ENCODE data around the gene PRSS8.
"Not testable (repeated sequence)": the region's sequence is repeated elsewhere in the genome, so short reads cannot be mapped to it uniquely, and the experiment has no call there.

The PRSS8 gene

DNA sequence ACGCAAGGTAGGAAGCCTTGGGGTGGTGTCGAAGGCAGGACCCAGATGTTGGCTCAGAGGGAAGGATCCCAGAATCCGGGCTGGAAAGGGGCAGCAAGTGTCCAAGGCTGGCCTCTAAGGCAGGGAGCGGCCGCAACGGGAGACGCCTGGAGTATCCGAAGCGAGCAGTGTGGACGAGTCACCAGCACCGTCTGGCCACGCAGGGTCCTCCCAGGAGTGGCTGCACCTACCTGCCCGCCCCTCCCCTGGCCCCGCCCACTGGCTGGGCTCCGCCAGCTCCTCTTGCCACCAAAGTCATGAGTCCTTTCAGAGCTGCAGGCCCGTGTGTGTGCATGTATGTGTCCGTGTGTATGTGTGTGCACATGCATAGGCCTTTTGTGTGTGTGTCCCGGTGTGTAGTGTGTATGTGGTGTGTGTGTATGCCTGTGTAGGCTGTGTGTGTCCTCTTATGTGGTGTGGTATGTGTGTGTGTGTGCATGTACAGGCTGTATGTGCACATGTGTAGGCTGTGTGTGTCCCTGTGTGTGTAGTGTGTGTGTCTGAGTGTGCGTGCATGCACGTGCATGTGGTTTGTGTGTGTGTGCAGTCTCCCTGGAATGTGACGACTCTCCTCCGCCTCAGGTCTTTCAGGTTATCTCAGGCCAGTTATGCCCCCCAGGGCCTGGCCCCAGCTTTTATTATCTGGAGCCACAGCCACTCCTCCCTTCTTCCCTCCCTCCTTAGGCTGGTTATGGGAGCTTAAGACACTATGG, at the start of gene PRSS8:
Gene PRSS8 (minus strand): TSS at position 193 of the 752 bp plus-strand sequence. CDS start 229 bp downstream, outside the sequence.
- Histone ChIP-seq H3K9me3 (no peaks in the 10 kb centered on the region), H3K27ac (0 out of 2 replicates have a peak within 1 kb of the TSS, but pooled peaks have one; percentile 44), H3K4me1 (peaks cover 36% of the 10 kb centered on the region), H3K36me3 (peaks cover 27% of the 10 kb centered on the region), H3K27me3 (no peaks in the 10 kb centered on the region), H3K4me2 (peak within 1 kb of the TSS; percentile 51), H3K4me3 (no peak within 1 kb of the TSS), H3K9ac (no peak within 1 kb of the TSS), H4K20me1 (no peaks in the 10 kb centered on the region)
- TF ChIP-seq Cebpa-rat (IDR thresholded peaks at IDR 0.05), result no peak

- H3K4me2 ChIP-seq, result no peak overlapping the region; the same call in 1 of the 2 replicates
- H3K27ac ChIP-seq, result no peak overlapping the region
- H4K20me1 ChIP-seq, result peaks cover 98% of the 10 kb centered on the region
- H3K4me3 ChIP-seq, result no peak overlapping the region
- no peak for TF ChIP-seq Cebpa-rat (IDR thresholded peaks at IDR 0.05)
- no peaks in the 10 kb centered on the region for H3K27me3 ChIP-seq
- H3K36me3 ChIP-seq, result peaks cover 91% of the 10 kb centered on the region
- no peaks in the 10 kb centered on the region for H3K9me3 ChIP-seq
- no peak overlapping the region for H3K9ac ChIP-seq
- H3K4me1 ChIP-seq, result peaks cover 44% of the 10 kb centered on the region
Observed at GRCh38 chr16:31184888-31185287, 49.4 kb upstream of the PRSS8 start.

- Histone ChIP-seq H3K4me1 (peaks cover 50% of the 10 kb centered on the region), H3K36me3 (peaks cover 80% of the 10 kb centered on the region), H3K4me3 (no peak overlapping the region), H3K9ac (no peak overlapping the region; the same call in 1 of the 2 replicates), H3K9me3 (no peaks in the 10 kb centered on the region), H3K27me3 (no peaks in the 10 kb centered on the region), H4K20me1 (peaks cover 87% of the 10 kb centered on the region), H3K4me2 (peak overlapping the region; percentile 95), H3K27ac (no peak overlapping the region)
- no peak for TF ChIP-seq Cebpa-rat (IDR thresholded peaks at IDR 0.05)
Observed at GRCh38 chr16:31183432-31184428, 48.2 kb upstream of the PRSS8 start.

- H3K4me1 ChIP-seq, result peaks cover 63% of the 10 kb centered on the region
- peak overlapping the region; percentile 94 for H3K4me3 ChIP-seq
- peaks cover 74% of the 10 kb centered on the region for H4K20me1 ChIP-seq
- H3K4me2 ChIP-seq, result peak overlapping the region; percentile 95
- no peaks in the 10 kb centered on the region for H3K27me3 ChIP-seq
- H3K9ac ChIP-seq, result peak overlapping the region; percentile 99
- H3K36me3 ChIP-seq, result peaks cover 66% of the 10 kb centered on the region
- TF ChIP-seq Cebpa-rat (IDR thresholded peaks at IDR 0.05), result no peak
- H3K27ac ChIP-seq, result peak overlapping the region; percentile 99; the same call in 1 of the 2 replicates
- H3K9me3 ChIP-seq, result no peaks in the 10 kb centered on the region
Observed at GRCh38 chr16:31182391-31182790, 46.9 kb upstream of the PRSS8 start.

DNA sequence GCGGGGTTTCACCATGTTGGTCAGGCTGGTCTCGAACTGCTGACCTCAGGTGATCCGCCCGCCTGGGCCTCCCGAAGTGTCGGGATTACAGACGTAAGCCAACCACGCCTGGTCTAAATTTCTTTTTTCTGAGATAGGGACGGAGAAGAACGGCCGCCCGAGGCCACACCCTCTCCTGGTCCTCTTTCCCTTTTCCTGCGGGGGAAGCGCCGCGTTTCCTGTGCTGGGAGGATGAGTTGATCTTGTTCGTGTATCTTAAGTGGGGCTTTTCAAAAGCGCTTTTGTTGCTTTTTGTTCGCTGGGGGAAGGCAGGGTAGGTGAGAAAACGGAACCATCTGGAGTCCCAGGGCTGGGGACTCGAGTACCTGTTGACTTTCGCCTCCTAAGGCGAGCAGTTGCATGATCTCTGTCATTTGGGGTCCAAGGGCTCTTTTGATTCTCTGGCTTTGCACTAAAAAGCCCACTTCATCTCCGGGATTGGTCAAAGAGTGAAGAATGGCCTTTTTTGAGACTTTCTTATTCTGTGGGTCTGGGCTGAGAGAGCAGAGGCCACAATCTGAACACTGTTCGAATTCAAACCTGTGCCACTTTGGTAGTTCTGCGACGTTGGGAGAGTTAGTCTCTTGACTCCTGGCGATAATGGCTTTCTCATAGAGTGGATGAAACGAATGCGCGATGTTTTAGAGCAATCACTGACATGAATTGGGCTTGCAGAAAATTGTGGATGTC, 45.7 kb upstream of the PRSS8 start:
- no peaks in the 10 kb centered on the region for H3K9me3 ChIP-seq
- peak overlapping the region; percentile 99 for H3K9ac ChIP-seq
- peak overlapping the region; percentile 99 for H3K27ac ChIP-seq
- no peaks in the 10 kb centered on the region for H3K27me3 ChIP-seq
- TF ChIP-seq Cebpa-rat (IDR thresholded peaks at IDR 0.05), result no peak
- peak overlapping the region; percentile 95 for H3K4me2 ChIP-seq
- peaks cover 62% of the 10 kb centered on the region for H4K20me1 ChIP-seq
- H3K4me1 ChIP-seq, result peaks cover 73% of the 10 kb centered on the region
- H3K4me3 ChIP-seq, result peak overlapping the region; percentile 94
- H3K36me3 ChIP-seq, result peaks cover 55% of the 10 kb centered on the region

DNA sequence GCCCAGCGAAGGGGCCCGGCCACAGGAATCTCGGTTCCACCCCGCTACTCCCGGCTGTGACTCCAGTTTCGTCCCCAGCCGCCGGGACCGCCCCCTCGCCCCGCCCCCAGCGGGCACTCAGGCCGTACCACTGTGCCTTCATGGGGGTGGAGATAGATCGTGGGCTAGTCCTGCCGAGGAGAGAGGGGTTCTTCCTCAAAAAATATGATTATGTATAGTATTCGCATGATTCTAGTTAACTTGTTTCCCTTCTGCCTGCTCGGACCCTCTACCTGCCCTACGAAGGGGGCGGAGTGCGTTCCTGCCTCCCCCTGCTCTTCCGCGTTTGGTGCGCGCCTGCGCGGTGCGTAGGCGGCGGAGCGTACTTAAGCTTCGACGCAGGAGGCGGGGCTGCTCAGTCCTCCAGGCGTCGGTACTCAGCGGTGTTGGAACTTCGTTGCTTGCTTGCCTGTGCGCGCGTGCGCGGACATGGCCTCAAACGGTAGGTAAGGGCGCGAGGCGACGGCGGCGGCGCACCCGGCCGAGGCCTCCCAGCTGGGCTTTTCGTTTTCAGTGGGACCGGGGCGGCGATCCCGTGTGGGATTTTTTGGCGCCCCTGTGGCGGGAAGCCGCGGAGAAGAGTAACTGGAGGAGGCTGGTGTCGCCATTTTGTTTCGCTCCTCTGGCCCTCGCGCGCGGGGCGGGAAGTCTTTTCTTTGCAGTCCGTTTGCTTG, 44.4 kb upstream of the PRSS8 start, which contains the start of gene FUS:
Gene FUS (plus strand): TSS at position 393 of the 713 bp plus-strand sequence. CDS start 76 bp downstream, at position 469.
- H3K36me3 ChIP-seq, result peaks cover 41% of the 10 kb centered on the region
- peaks cover 61% of the 10 kb centered on the region for H3K4me1 ChIP-seq
- peaks cover 49% of the 10 kb centered on the region for H4K20me1 ChIP-seq
- peak within 1 kb of the TSS; percentile 99 for H3K9ac ChIP-seq
- H3K4me2 ChIP-seq, result peak within 1 kb of the TSS; percentile 95
- H3K27ac ChIP-seq, result peak within 1 kb of the TSS; percentile 99
- H3K4me3 ChIP-seq, result peak within 1 kb of the TSS; percentile 94
- TF ChIP-seq Cebpa-rat (IDR thresholded peaks at IDR 0.05), result no peak
- H3K27me3 ChIP-seq, result no peaks in the 10 kb centered on the region
- no peaks in the 10 kb centered on the region for H3K9me3 ChIP-seq

GRCh38 chr16:31179219-31179746, 43.8 kb upstream of the PRSS8 start:
- no peak for TF ChIP-seq Cebpa-rat (IDR thresholded peaks at IDR 0.05)
- no peaks in the 10 kb centered on the region for H3K9me3 ChIP-seq
- H3K27ac ChIP-seq, result peak overlapping the region; percentile 99
- H4K20me1 ChIP-seq, result peaks cover 42% of the 10 kb centered on the region
- H3K27me3 ChIP-seq, result no peaks in the 10 kb centered on the region
- peaks cover 35% of the 10 kb centered on the region for H3K36me3 ChIP-seq
- peak overlapping the region; percentile 94 for H3K4me3 ChIP-seq
- peak overlapping the region; percentile 99 for H3K9ac ChIP-seq
- peaks cover 60% of the 10 kb centered on the region for H3K4me1 ChIP-seq
- H3K4me2 ChIP-seq, result peak overlapping the region; percentile 95

DNA sequence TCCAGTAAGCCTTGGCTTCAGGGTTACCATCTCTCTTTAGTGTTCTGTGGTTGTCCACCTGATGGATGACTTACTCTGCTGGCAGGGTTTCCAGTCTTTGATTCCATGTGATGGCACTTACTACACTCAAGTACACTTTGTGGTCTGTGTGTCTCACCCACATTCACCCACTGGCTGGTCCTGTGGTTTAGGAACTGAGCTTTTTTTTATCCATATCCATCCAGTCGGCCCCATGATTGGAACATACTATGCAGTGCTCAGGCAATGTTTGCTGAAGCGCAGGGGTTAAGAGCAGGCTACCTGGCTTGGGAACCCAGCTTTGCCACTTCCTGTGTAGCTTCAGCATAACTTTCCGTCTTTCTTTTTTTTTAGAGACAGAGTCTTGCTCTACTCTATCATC, 41.6 kb upstream of the PRSS8 start:
- H3K4me2 ChIP-seq, result peak overlapping the region; percentile 71

DNA sequence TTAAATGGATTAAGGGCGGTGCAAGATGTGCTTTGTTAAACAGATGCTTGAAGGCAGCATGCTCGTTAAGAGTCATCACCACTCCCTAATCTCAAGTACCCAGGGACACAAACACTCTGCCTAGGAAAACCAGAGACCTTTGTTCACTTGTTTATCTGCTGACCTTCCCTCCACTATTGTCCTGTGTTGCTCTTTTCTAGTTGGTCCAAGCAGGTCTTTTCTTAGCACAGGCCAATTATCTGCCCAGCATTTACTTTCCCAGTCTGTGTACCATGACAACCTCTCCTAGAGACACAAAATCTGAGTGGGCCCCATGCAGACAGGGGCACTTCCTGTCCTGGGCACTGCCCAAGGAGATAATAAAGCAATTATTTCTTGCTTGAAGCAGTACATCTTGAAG, 34.5 kb upstream of the PRSS8 start:
- not testable (repeated sequence) for H3K27ac ChIP-seq, H3K36me3 ChIP-seq, H3K4me1 ChIP-seq, H3K4me3 ChIP-seq, H3K9ac ChIP-seq, H3K27me3 ChIP-seq, H3K9me3 ChIP-seq, H4K20me1 ChIP-seq, H3K4me2 ChIP-seq

More for the DNA sequence above, 41.6 kb upstream of the PRSS8 start:
- Histone ChIP-seq H3K9ac (no peak overlapping the region), H3K27me3 (no peaks in the 10 kb centered on the region), H3K4me3 (no peak overlapping the region), H3K4me1 (peaks cover 40% of the 10 kb centered on the region), H4K20me1 (peaks cover 21% of the 10 kb centered on the region), H3K36me3 (peaks cover 14% of the 10 kb centered on the region), H3K9me3 (no peaks in the 10 kb centered on the region), H3K27ac (no peak overlapping the region)
- no peak for TF ChIP-seq Cebpa-rat (IDR thresholded peaks at IDR 0.05)

All from BLaER1 (cell line).